Endothelial cell of umbilical vein (primary cell): ENCODE measurements around the gene SYT2. TPM values are rescaled to one million over a fixed set of nuclear protein-coding genes. Genes with fewer than 3 reads are reported as not detected.

Experiments used
- BruUV-seq: library from RNA; stranded (reverse); fragments of 400-500 nt; replicated peaks from 2 replicates; lab custom pipeline; 2021; lab: Mats Ljungman, UMichigan
- CTCF ChIA-PET: fragments of 300-600, 350-600 bp; sonication (Branson Sonifier 250); formaldehyde crosslinking; loops from one replicate; lab custom pipeline; 2021; ENCODE audit warnings: antibody characterized with exemption, inconsistent platforms; lab: Charles Lee
- POLR2A ChIA-PET: fragments of 300-600, 350-600 bp; sonication (Branson Sonifier 250); formaldehyde crosslinking; loops from one replicate; lab custom pipeline; 2021; ENCODE audit warnings: antibody characterized with exemption, inconsistent platforms; lab: Charles Lee
- DNase-seq: peaks from one replicate; pipeline ENCODE4 v3.0.0-alpha.2; 2011; ENCODE audit warnings: low read depth, low spot score
- FAIRE-seq: peaks from 2 replicates; lab custom pipeline; 2011; peaks lifted over from hg19 to GRCh38; lab: Jason Lieb, UNC
- H2AFZ ChIP-seq: 2 replicates; pipeline ENCODE4 v1.6.0; 2012; ENCODE audit warnings: low read depth, low read length, control low read depth, inconsistent platforms
- H3K27ac ChIP-seq: 2 replicates; pipeline ENCODE4 v1.5.1; 2011; ENCODE audit warnings: low read depth, mild to moderate bottlenecking, control low read depth, low read length, moderate library complexity; ENCODE audit not compliant: insufficient read depth
- H3K27me3 ChIP-seq, 2 experiments: 2 replicates each; pipeline versions ENCODE4 v1.6.0 to v1.6.1; 2011; ENCODE audit warnings: low read length in 2 of 2, mixed read lengths in 1 of 2; ENCODE audit not compliant: control insufficient read depth in 2 of 2, insufficient read depth in 2 of 2
- H3K36me3 ChIP-seq, 2 experiments: 2 replicates in 1 of 2; 3 replicates in 1 of 2; pipeline ENCODE4 v1.5.1; 2011; ENCODE audit warnings: low read length in 2 of 2, mild to moderate bottlenecking in 1 of 2, moderate library complexity in 1 of 2; ENCODE audit not compliant: control insufficient read depth in 2 of 2, insufficient read depth in 2 of 2; ENCODE audit errors: extremely low read depth in 1 of 2
- H3K4me1 ChIP-seq: 3 replicates; pipeline ENCODE4 v1.5.1; 2011; ENCODE audit warnings: mild to moderate bottlenecking, low read length; ENCODE audit not compliant: control insufficient read depth, insufficient read depth; ENCODE audit errors: extremely low read depth
- H3K4me2 ChIP-seq: 2 replicates; pipeline ENCODE4 v1.6.1; 2011; ENCODE audit warnings: low read length, control low read depth, mixed read lengths; ENCODE audit not compliant: insufficient read depth
- H3K4me3 ChIP-seq, 3 experiments: fragments of 200-600 bp in 1 of 3; sonication (generic), shearing (Covaris generic) in 1 of 3; replicated peaks in 1 of 3; 2 replicates each; pipeline ENCODE4 v1.5.1; 2011 to 2016; ENCODE audit warnings: control low read depth in 3 of 3, low read length in 3 of 3, mild to moderate bottlenecking in 2 of 3, inconsistent platforms in 1 of 3, low read depth in 1 of 3, moderate library complexity in 1 of 3; ENCODE audit not compliant: insufficient read depth in 1 of 3
- H3K79me2 ChIP-seq: 2 replicates; pipeline ENCODE4 v1.6.0; 2012; ENCODE audit warnings: low read length, inconsistent platforms; ENCODE audit not compliant: control insufficient read depth, insufficient read depth
- H3K9ac ChIP-seq: replicated peaks from 2 replicates; pipeline ENCODE3; 2011; ENCODE audit warnings: low read length, control low read depth; ENCODE audit not compliant: insufficient read depth; ENCODE audit errors: extremely low read depth
- H3K9me1 ChIP-seq: replicated peaks from 3 replicates; pipeline ENCODE4 v1.6.0; 2011; ENCODE audit warnings: mild to moderate bottlenecking, low read length; ENCODE audit not compliant: control insufficient read depth, insufficient read depth; ENCODE audit errors: extremely low read depth
- H3K9me3 ChIP-seq: replicated peaks from 2 replicates; pipeline ENCODE4 v1.5.1; 2012; ENCODE audit warnings: low read length, inconsistent platforms; ENCODE audit not compliant: control insufficient read depth, insufficient read depth
- H4K20me1 ChIP-seq: replicated peaks from 2 replicates; pipeline ENCODE3; 2011; ENCODE audit warnings: mild to moderate bottlenecking, low read length; ENCODE audit not compliant: control insufficient read depth, insufficient read depth; ENCODE audit errors: extremely low read depth
- CTCF ChIP-seq, 2 donors: IDR thresholded peaks; 1 replicate in 1 of 2; 2 replicates in 1 of 2; pipeline ENCODE4 v1.5.1; 2011; ENCODE audit warnings: low read length in 2 of 2, mild to moderate bottlenecking in 2 of 2, moderate library complexity in 2 of 2, control low read depth in 1 of 2, inconsistent platforms in 1 of 2, low read depth in 1 of 2; ENCODE audit not compliant: insufficient read depth in 1 of 2; ENCODE audit errors: extremely low read depth in 1 of 2
- EZH2 ChIP-seq: IDR thresholded peaks from 2 replicates; pipeline ENCODE4 v1.6.1; 2012; ENCODE audit warnings: borderline replicate concordance, low read depth, mild to moderate bottlenecking, moderate library complexity, low read length, inconsistent platforms; ENCODE audit not compliant: severe bottlenecking
- FOS ChIP-seq: IDR thresholded peaks from 2 replicates; pipeline ENCODE4 v1.6.1; 2011; ENCODE audit warnings: mild to moderate bottlenecking, low read length, moderate library complexity, borderline replicate concordance; ENCODE audit not compliant: insufficient read depth
- GATA2 ChIP-seq: IDR thresholded peaks from 2 replicates; pipeline ENCODE4 v1.7.0; 2011; ENCODE audit warnings: low read depth, mild to moderate bottlenecking, moderate library complexity, mixed read lengths, low read length; ENCODE audit not compliant: insufficient read length, insufficient read depth
- JUN ChIP-seq: IDR thresholded peaks from 2 replicates; pipeline ENCODE4 v1.6.1; 2011; ENCODE audit warnings: borderline replicate concordance, low read depth; ENCODE audit not compliant: insufficient read length, insufficient read depth
- MYC ChIP-seq: IDR thresholded peaks from one replicate; pipeline ENCODE4 v1.6.1; 2011; ENCODE audit warnings: mild to moderate bottlenecking, low read depth, low read length
- POLR2A ChIP-seq: IDR thresholded peaks from 2 replicates; pipeline ENCODE4 v1.6.1; 2012; ENCODE audit warnings: low read depth, mild to moderate bottlenecking, control low read depth, low read length
- POLR2AphosphoS5 ChIP-seq: IDR thresholded peaks from 2 replicates; pipeline ENCODE4 v1.6.1; 2012; ENCODE audit warnings: low read depth, mild to moderate bottlenecking, control low read depth, low read length, moderate library complexity; ENCODE audit not compliant: insufficient read depth
- dilution Hi-C: fragments of 300-500 bp; cut with MboI; formaldehyde crosslinking; loops from one replicate; pipeline ENCODE4 v1.15.0; 2019; ENCODE audit warnings: low sequenced_read_pairs; ENCODE audit not compliant: extremely low pct_ligation_motif_present
- intact Hi-C: fragments of 100-400 bp; cut with micrococcal nuclease; formaldehyde crosslinking; loops from one replicate; pipeline ENCODE4 v1.10.0; 2022
- polyA plus RNA-seq, 4 experiments: library from polyadenylated mRNA; depleted of rRNA in 3 of 4; stranded (reverse) in 3 of 4; unstranded in 1 of 4; fragments of >200 nt; gene quantifications; 2 replicates each; pipeline versions ENCODE4 v1.2.1 to v1.2.3, GENCODE V29; 2011 to 2012; ENCODE audit warnings: missing spikeins in 1 of 4
- total RNA-seq: library from RNA; stranded (reverse); gene quantifications from 2 replicates; pipeline ENCODE4 v1.2.3, GENCODE V29; 2021

SYT2 gene
- total and polyA plus RNA-seq, 2 donors (not counting 3 experiments of a cell fraction or from before 2014, with no cell fraction given) = not detected

DNA sequence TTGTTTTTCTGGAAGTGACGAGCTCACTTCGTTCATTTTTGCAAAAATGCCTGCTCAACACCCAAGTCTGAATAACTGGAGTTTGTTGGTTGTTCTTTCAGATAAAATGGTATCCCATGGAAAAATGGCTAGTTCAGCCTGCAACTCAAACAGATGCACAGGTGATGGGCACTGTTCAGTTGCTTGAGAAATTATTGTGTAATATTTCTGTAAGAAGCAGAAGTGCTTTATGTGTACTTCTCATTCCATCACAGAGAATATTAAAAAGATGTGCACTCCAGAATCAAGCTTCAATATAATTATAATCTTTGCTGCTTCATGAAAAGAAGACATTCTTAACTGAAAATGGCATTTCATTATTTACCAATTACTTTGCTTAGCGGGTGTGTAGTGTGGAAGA is 9.1 kb downstream of the SYT2 start:
- H4K20me1 ChIP-seq = no peaks in the 10 kb centered on the region
- dilution Hi-C loops = no loop called here
- no peak overlapping the region for H3K4me3 ChIP-seq
- no peak overlapping the region for H2AFZ ChIP-seq
- intact Hi-C loops = no loop called here
- DNase-seq = no peak
- no peaks in the 10 kb centered on the region for H3K36me3 ChIP-seq
- H3K4me1 ChIP-seq = no peaks in the 10 kb centered on the region
- CTCF ChIA-PET = interaction anchor here (1.1 to 1.8 kb wide), 2 partner anchors 18 to 26 kb away, joined by 3 to 5 read pairs; no protein-coding TSS in a partner anchor
- no peaks in the 10 kb centered on the region for H3K9me3 ChIP-seq
- POLR2A ChIA-PET = no interaction called here
- no peak for TF ChIP-seq JUN
- TF ChIP-seq POLR2AphosphoS5 = no peak
- TF ChIP-seq EZH2 = no peak
- no peak for TF ChIP-seq POLR2A
- TF ChIP-seq CTCF (IDR thresholded peaks at IDR 0.05; ENCODE audit: extremely low read depth in 1 of 2, insufficient read depth in 1 of 2, low read depth in 1 of 2, low read length in 2 of 2) = no peak
- TF ChIP-seq MYC = no peak
- no peak for TF ChIP-seq FOS
- TF ChIP-seq GATA2 = no peak
- no peak overlapping the region for H3K27ac ChIP-seq
- FAIRE-seq = no peak
- H3K4me2 ChIP-seq = no peak overlapping the region
- H3K79me2 ChIP-seq = no peaks in the 10 kb centered on the region
- no peaks in the 10 kb centered on the region for H3K9me1 ChIP-seq
- no peak overlapping the region for H3K9ac ChIP-seq
- no TSS peak for BruUV-seq
- H3K27me3 ChIP-seq = peaks cover 13 to 18% of the 10 kb centered on the region in 2 experiments
